GM19193 (cell line): ENCODE results near the gene FITM1.

Source experiments
- POLR2A ChIP-seq: IDR thresholded peaks from 4 replicates; pipeline ENCODE4 v1.6.1; 2011; ENCODE audit not compliant: insufficient read depth, insufficient read length; ENCODE audit errors: extremely low read depth

The FITM1 gene

DNA sequence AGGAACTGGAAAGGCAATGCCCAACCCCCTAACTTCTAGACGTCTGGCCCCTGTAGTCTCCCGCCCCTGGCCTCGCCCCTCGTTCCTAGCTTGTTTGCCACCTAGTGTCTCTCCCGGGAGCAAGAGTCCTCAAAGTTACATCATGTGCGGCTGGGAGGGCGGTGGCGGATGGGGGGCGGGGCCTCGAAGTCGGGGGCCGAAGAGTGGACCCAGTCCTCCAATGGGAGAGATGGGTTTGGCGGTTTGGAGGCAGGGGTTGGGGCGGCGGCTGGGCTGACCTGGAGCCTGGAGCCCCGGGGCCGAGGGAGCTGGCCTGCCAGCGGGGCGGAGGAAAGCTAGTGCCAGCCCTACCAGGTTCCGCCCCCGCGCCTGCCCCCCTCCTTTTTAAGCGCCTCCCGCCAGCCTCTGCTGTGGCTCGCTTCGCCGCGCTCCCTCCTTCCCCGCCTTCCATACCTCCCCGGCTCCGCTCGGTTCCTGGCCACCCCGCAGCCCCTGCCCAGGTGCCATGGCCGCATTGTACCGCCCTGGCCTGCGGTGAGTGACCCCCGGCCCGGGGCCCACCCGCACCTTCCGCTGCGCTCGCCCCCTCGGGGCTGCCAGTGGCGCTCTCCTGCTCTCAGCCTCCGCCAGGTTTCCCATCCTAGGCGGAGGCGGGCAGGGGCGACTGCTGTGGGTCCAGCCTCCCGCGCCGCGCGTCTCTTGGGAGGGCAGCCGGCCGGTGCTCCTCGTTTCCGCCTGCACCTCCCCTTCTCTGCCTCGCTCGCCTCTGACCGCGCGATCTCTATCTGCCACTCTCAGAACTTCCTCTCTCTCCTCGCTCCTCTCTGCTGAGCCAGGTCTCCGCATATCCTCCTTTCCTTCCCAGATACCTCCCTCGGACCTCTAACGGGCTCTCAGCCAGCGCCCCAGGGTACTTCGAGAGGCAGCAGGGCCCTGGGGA, 36.3 kb upstream of the FITM1 start, which contains the start of gene PCK2:
Gene PCK2, plus strand, starts transcription at position 411 of the 940 bp plus-strand sequence. Its CDS starts 95 bp downstream, at position 506.
- TF ChIP-seq POLR2A: peak; percentile 98

DNA sequence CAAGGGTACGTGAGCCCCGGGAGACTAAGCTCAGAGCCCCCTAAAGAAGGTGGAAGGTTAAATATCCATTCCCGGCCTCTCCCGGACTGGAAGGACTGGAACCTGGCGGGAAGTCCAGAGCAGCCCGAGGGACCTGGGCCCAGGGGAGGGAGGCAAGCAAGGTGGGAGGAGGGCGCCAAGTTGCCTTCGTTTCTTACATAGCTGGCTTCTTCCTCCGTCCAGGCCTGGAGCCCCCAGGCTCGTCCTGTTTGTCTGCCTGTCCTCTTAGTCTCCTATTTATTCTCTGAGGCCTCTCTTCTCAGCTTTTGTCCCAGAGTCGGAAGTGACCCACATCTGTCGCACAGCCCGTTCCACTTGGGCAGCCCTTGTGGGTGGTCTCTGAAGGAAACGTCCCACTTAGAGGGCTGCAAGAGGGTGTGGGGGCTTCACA, 35.6 kb upstream of the FITM1 start:
- TF ChIP-seq POLR2A: no peak

DNA sequence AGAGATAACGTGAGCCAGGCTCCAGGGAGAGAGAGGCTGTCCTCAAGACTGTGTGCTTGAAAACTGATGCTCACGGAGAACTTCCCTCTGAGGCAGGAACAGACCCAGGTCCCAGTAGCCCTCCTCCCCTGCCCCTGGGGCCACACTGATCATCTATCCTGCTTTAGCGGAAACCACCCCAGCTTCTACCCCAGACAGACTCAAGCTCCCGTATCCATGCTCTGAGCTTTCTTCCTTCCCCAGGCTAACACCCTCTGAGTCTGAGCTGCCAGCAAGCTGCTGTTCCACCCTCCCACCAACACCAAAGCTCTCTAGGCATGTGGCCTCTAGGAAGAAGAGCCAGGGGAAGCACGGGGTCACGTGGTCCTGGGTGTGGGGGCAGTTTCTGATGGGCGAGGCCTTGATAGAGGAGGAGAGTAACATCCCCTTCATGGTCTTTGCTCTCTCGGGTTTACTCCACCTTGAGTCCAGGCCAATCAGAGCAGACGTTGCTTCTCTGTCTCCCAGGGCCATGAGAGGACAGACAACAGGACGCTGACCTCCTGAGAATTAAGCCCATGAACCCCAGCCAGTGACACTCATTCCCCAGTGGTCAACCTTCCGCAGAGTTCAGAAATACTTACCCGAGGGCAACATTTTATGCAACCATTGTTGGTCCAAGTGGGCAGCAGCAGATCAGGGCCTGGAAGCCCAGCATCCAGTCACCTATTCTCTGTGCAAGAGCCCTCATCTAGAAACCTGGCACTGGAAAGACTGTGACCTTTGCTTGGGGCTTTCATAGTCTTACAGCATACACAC, 35.0 kb upstream of the FITM1 start:
- peak; percentile 98 for TF ChIP-seq POLR2A

DNA sequence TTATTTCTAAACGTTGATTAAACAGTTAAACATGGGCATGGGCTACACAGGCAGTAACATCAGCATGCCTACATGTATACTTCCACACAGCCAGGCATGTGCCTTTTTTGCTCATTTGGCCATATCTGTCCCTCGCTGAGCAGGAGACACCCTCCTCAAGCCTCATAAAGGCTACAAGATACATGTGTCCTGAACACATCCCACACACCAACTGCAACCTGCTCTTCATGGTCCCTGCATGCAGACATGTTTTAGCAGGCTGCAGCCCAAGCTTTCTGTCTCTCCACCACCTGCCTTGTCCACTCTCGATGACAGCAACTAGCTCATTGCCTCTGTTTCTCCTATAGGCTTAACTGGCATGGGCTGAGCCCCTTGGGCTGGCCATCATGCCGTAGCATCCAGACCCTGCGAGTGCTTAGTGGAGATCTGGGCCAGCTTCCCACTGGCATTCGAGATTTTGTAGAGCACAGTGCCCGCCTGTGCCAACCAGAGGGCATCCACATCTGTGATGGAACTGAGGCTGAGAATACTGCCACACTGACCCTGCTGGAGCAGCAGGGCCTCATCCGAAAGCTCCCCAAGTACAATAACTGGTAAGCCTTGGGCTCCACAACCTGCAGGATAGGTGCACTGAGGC, 33.8 kb upstream of the FITM1 start:
- TF ChIP-seq POLR2A: no peak

DNA sequence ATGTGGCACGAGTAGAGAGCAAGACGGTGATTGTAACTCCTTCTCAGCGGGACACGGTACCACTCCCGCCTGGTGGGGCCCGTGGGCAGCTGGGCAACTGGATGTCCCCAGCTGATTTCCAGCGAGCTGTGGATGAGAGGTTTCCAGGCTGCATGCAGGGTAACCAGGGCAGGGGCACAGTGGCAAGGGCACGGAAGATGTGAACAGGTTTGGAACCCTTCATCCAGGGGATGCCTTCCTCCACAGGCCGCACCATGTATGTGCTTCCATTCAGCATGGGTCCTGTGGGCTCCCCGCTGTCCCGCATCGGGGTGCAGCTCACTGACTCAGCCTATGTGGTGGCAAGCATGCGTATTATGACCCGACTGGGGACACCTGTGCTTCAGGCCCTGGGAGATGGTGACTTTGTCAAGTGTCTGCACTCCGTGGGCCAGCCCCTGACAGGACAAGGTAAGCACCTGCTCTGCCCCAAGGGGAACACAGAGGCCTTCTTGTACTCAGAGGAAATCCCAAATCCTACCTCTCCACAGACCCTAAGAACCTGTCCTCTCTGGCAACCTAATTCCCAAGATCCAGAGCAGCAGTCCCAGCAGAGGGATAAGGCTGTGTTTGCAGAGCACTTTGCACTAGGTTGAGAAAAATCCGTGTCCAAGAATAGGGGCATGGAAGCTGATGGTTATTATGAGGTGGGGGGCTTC, 32.1 kb upstream of the FITM1 start:
- no peak for TF ChIP-seq POLR2A

DNA sequence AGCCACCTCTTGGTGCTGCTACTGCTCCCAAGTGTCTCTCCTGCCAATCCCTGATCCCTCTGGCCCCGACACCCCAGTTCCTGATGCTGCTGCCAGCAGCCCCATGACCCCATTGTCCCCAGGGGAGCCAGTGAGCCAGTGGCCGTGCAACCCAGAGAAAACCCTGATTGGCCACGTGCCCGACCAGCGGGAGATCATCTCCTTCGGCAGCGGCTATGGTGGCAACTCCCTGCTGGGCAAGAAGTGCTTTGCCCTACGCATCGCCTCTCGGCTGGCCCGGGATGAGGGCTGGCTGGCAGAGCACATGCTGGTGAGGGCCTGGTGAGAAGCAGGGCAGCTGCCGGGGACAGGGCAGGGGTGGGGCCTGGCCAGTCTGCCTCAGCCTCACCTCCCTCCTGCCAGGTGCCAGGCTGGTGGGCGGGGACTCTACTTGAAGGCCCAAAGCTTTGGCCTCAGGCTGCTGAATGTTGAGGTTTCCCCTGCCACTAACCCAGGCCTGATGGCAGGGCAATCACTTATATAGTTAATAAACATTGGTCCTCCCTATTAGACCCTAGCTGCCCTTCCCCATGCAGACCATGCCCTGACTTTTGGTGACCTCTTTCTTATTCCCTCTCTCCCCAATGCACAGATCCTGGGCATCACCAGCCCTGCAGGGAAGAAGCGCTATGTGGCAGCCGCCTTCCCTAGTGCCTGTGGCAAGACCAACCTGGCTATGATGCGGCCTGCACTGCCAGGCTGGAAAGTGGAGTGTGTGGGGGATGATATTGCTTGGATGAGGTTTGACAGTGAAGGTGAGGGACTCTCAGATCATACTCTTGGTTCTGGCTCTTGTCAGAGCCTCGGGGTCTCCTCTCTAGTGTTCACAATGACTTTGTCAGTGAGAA, 31.3 kb upstream of the FITM1 start:
- TF ChIP-seq POLR2A: no peak

DNA sequence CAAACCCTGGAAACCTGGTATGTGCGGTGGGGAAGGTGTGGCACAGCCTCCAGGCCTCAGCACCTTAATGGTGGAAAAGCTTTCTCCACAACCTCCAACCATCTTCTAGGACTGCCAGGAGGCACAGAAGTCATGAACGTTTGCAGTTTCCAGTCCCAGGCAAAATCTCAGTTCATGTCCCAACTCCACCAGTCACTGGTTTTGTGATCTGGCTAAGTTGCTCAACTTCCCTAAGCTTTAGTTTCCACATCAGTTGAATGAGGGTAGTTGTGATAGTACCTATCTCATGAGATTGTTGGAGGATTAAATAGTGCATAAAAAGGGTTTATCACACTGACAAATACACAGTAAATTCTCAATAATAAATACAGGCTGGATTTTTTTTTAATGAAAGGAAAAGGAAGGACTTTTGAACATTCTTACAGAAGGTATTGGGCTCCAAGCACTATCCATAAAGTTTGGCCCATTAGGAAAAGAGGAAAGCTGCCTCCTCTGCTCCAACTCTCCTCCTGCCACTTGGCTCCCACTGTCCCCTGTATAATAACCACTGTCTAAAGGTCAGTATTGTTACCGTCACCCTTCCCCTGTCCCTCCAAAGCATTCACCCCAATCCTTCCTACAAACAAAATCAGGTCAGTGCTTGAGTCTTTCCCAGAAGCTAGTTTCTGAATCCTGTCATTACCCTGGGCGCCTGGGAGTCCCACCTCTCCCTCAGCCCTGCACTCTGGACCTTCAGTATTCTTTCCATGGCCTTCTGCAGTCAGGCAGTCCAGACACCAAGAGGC, 30.1 kb upstream of the FITM1 start:
- no peak for TF ChIP-seq POLR2A

DNA sequence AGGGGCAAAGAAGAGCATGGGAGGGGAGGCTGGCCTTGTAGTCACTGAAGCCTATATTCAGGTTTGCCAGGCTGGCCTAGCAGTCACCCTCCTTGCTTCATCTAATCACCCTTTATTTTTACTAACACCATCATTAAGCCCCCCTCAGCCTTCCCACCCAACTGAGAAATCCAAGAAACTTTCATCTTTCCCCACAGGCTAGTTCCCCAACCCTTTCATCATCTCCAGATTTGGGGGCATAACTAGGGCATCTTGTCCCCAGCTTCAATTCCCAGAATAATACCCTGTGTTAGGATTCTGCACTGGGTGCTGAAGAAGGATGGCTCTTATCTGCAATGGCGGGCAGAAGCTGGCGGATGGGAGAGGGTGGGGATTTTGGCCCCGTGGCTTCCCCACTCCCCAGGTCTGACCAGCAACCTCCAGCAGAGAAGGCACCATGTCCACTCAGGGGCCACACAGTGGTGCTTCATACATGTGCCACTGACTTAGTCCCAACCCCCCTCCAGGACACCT, 29.4 kb upstream of the FITM1 start:
- no peak for TF ChIP-seq POLR2A

DNA sequence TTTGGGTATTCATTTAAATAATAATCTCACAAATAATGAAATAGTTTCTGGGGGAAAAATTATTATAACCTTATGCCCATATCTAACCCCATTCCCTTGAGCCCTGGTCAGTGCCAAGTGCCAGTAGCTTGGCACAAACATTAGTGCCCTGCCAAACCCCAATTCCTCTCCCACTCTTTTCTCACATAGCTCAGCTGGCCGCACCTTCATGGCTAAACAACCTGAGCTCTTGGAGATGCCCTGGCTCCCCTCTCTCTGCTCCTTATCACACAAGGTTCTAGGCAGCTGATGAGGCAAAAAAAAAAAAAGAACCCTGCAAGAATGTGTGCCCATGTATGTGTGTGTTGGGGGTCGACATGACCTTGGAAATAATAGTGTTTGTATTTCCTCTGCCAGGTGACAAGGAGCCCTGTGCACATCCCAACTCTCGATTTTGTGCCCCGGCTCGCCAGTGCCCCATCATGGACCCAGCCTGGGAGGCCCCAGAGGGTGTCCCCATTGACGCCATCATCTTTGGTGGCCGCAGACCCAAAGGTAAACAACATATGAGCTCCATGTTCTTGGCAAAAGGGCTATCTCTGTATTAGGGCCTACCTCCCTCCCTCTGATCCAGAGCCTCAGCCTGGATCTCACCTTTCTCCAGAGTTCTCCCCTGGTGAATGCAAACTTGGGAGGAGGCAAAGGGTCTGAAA, 28.0 kb upstream of the FITM1 start:
- no peak for TF ChIP-seq POLR2A

DNA sequence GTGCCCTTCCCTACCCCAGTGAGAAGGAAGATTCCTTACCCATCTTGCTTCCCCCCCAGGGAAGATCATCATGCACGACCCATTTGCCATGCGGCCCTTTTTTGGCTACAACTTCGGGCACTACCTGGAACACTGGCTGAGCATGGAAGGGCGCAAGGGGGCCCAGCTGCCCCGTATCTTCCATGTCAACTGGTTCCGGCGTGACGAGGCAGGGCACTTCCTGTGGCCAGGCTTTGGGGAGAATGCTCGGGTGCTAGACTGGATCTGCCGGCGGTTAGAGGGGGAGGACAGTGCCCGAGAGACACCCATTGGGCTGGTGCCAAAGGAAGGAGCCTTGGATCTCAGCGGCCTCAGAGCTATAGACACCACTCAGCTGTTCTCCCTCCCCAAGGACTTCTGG, 27.0 kb upstream of the FITM1 start:
- TF ChIP-seq POLR2A: no peak

DNA sequence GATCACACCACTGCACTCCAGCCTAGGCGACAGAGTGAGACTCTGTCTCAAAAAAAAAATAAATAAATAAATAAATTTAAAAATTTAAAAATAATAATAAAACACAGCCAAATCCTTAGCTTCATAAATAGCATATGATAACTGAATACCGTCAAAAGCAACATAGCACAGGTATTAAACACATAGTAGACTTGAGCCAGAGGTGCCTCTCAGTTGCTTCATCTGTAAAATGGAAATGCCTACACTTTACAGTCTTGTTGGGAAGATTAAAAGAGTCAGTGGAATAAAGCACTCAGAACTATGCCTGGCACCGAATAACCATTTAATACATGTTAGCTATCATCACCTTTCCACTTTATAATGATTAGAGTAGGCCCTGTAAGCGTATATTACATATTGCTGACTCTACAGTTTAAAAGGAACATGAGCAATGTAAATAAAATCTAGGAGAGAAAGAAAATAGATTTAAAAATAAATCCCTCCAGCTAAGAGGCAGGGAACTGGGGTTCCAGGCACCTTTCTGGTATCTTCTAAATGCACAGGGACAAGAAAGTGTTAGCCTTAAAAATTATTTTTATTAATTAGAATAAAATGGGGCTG, 23.7 kb upstream of the FITM1 start:
- no peak for TF ChIP-seq POLR2A
